Measurements from ENCODE around the gene DDIAS. TPM values are rescaled to one million over a fixed set of nuclear protein-coding genes. Genes with fewer than 3 reads are reported as not detected.

DDIAS gene
- total RNA-seq, 1 experiment from 2014 or later = 17.1 TPM

DNA sequence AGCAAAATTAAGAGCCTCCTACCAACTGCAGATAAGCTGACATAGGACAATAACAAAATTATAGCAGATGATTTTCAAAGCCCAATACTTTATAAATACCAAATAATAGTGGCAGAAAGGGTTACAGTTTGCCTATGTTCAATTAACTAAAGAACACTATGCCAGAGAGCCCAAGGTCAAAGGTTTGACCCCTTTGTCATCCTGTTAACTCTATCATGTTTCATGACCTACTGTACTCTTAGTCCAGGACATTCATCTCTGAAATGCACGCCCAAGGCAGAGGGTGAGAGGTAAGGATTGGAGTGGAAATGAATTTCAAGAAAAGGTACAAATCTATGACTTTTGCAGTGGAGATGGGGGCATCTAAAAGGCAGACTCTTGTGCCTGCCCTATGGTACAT is 70.6 kb downstream of the DDIAS start:
- H3K79me2 ChIP-seq (ENCODE audit: insufficient read depth, low read length) = no peaks in the 10 kb centered on the region
- no peak overlapping the region for H3K4me2 ChIP-seq (ENCODE audit: low read length)
- H3K27ac ChIP-seq (ENCODE audit: low read depth, low read length) = no peak overlapping the region
- H3K9ac ChIP-seq (ENCODE audit: low read length) = no peak overlapping the region
- intact Hi-C loops (cut with micrococcal nuclease) = no loop called here
- no peaks in the 10 kb centered on the region; the same call in 1 of the 2 replicates for H3K9me2 ChIP-seq (ENCODE audit: insufficient read depth)
- ATAC-seq (no peak), DNase-seq (ENCODE audit: low read depth, low spot score) (no peak)
- no peaks in the 10 kb centered on the region for H3K36me3 ChIP-seq (ENCODE audit: control insufficient read depth in 1 of 2, insufficient read depth in 2 of 2, low read length in 2 of 2)
- ChIA-PET POLR2A (no interaction called here), RAD21 (ENCODE audit: low non-redundant PET in 1 of 2, low total read pairs in 2 of 2, uncharacterized antibody in 2 of 2, unreplicated experiment in 2 of 2) (no interaction called here), CTCF (no interaction called here)
- H3K9me3 ChIP-seq (ENCODE audit: control insufficient read depth in 1 of 2, insufficient read depth in 1 of 2, low read depth in 1 of 2, low read length in 2 of 2) = no peaks in the 10 kb centered on the region
- no TSS peak for BruUV-seq (replicated peaks)
- no peaks in the 10 kb centered on the region for H3K27me3 ChIP-seq (ENCODE audit: insufficient read depth, low read length)
- H3K4me3 ChIP-seq (replicated peaks in 1 of 2; ENCODE audit: low read depth in 1 of 2, low read length in 2 of 2) = no peak overlapping the region
- H3K4me1 ChIP-seq (ENCODE audit: control insufficient read depth in 1 of 2, insufficient read depth in 2 of 2, low read length in 2 of 2) = no peaks in the 10 kb centered on the region
- no peak overlapping the region for H2AFZ ChIP-seq (ENCODE audit: low read depth, low read length, poor library complexity, severe bottlenecking)
- TF ChIP-seq CBX3 (IDR thresholded peaks at IDR 0.05; ENCODE audit: low read depth) (no peak), RAD21 (IDR thresholded peaks at IDR 0.05; ENCODE audit: low read depth) (no peak), SIN3A (IDR thresholded peaks at IDR 0.05; ENCODE audit: low read depth) (no peak), SRF (IDR thresholded peaks at IDR 0.05; ENCODE audit: low read depth) (no peak)
- TF ChIP-seq, protein P1, sequence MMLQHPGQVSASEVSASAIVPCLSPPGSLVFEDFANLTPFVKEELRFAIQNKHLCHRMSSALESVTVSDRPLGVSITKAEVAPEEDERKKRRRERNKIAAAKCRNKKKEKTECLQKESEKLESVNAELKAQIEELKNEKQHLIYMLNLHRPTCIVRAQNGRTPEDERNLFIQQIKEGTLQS (IDR thresholded peaks at IDR 0.05) = no peak
- H4K20me1 ChIP-seq (ENCODE audit: insufficient read depth) = no peaks in the 10 kb centered on the region

GRCh38 chr11:82974135-82974534 is 72.6 kb downstream of the DDIAS start:
- H3K9me2 ChIP-seq (ENCODE audit: insufficient read depth) = no peaks in the 10 kb centered on the region
- H3K79me2 ChIP-seq (ENCODE audit: insufficient read depth, low read length) = no peaks in the 10 kb centered on the region
- ATAC-seq (no peak), DNase-seq (ENCODE audit: low read depth, low spot score) (no peak)
- no peaks in the 10 kb centered on the region for H3K9me3 ChIP-seq (ENCODE audit: control insufficient read depth in 1 of 2, insufficient read depth in 1 of 2, low read depth in 1 of 2, low read length in 2 of 2)
- CTCF ChIA-PET = no interaction called here
- intact Hi-C loops (cut with micrococcal nuclease) = no loop called here
- no peaks in the 10 kb centered on the region for H4K20me1 ChIP-seq (ENCODE audit: insufficient read depth)
- no peak overlapping the region for H3K4me3 ChIP-seq (replicated peaks in 1 of 2; ENCODE audit: low read depth in 1 of 2, low read length in 2 of 2)
- peaks cover 0 to 5% of the 10 kb centered on the region in 2 experiments; a peak in 1 of 4 replicates for H3K4me1 ChIP-seq (ENCODE audit: control insufficient read depth in 1 of 2, insufficient read depth in 2 of 2, low read length in 2 of 2)
- H2AFZ ChIP-seq (ENCODE audit: low read depth, low read length, poor library complexity, severe bottlenecking) = no peak overlapping the region
- H3K27ac ChIP-seq (ENCODE audit: low read depth, low read length) = no peak overlapping the region
- RAD21 ChIA-PET (ENCODE audit: low non-redundant PET in 1 of 2, low total read pairs in 2 of 2, uncharacterized antibody in 2 of 2, unreplicated experiment in 2 of 2) = no interaction called here
- BruUV-seq (replicated peaks) = no TSS peak
- no peak overlapping the region for H3K4me2 ChIP-seq (ENCODE audit: low read length)
- no peaks in the 10 kb centered on the region for H3K27me3 ChIP-seq (ENCODE audit: insufficient read depth, low read length)
- H3K9ac ChIP-seq (ENCODE audit: low read length) = no peak overlapping the region
- POLR2A ChIA-PET = no interaction called here
- no peaks in the 10 kb centered on the region for H3K36me3 ChIP-seq (ENCODE audit: control insufficient read depth in 1 of 2, insufficient read depth in 2 of 2, low read length in 2 of 2)
- TF ChIP-seq JUND (IDR thresholded peaks at IDR 0.05) (no peak), RAD21 (IDR thresholded peaks at IDR 0.05; ENCODE audit: low read depth) (no peak), YY1 (IDR thresholded peaks at IDR 0.05; ENCODE audit: extremely low read depth, insufficient replicate concordance, low read depth, low read length) (no peak), SIN3A (IDR thresholded peaks at IDR 0.05; ENCODE audit: low read depth) (no peak), EGR1 (IDR thresholded peaks at IDR 0.05; ENCODE audit: low read depth) (no peak), EZH2phosphoT487 (IDR thresholded peaks at IDR 0.05; ENCODE audit: borderline replicate concordance) (no peak), CEBPB (IDR thresholded peaks at IDR 0.05; ENCODE audit: low read depth) (no peak), SP1 (IDR thresholded peaks at IDR 0.05; ENCODE audit: low read depth) (no peak), ZNF274 (IDR thresholded peaks at IDR 0.05; ENCODE audit: low read depth, low read length) (no peak), ELF1 (IDR thresholded peaks at IDR 0.05; ENCODE audit: borderline replicate concordance, low read depth) (no peak), ZBTB33 (IDR thresholded peaks at IDR 0.05; ENCODE audit: extremely low read depth, insufficient replicate concordance, low read length) (no peak), EZH2 (IDR thresholded peaks at IDR 0.05) (no peak), POLR2AphosphoS5 (IDR thresholded peaks at IDR 0.05; ENCODE audit: low read depth, low read length) (no peak)
- TF ChIP-seq, protein P1 (IDR thresholded peaks at IDR 0.05) = no peak
- TF ChIP-seq, protein P2, sequence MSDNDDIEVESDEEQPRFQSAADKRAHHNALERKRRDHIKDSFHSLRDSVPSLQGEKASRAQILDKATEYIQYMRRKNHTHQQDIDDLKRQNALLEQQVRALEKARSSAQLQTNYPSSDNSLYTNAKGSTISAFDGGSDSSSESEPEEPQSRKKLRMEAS (IDR thresholded peaks at IDR 0.05) = no peak

All from HCT116 (cell line).